ENCODE data around the gene MXRA8.
"Not testable (repeated sequence)": the region's sequence is repeated elsewhere in the genome, so short reads cannot be mapped to it uniquely, and the experiment has no call there.

MXRA8 gene, protein sequence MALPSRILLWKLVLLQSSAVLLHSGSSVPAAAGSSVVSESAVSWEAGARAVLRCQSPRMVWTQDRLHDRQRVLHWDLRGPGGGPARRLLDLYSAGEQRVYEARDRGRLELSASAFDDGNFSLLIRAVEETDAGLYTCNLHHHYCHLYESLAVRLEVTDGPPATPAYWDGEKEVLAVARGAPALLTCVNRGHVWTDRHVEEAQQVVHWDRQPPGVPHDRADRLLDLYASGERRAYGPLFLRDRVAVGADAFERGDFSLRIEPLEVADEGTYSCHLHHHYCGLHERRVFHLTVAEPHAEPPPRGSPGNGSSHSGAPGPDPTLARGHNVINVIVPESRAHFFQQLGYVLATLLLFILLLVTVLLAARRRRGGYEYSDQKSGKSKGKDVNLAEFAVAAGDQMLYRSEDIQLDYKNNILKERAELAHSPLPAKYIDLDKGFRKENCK

GRCh38 chr1:1358433-1359271 lies at the start of gene MXRA8:
Gene MXRA8, minus strand, starts transcription at chr1:1358555. Its CDS starts 51 bp downstream, at chr1:1358504.
- no peak for DNase-seq (ENCODE audit: low spot score)

GRCh38 chr1:1407636-1408318 lies 49.4 kb upstream of the MXRA8 start:
- no peak for DNase-seq (ENCODE audit: low spot score)

GRCh38 chr1:1406821-1407635 lies 48.7 kb upstream of the MXRA8 start, which contains the start of gene MRPL20:
Gene MRPL20, minus strand, starts transcription at chr1:1407293. Its CDS starts 76 bp downstream, at chr1:1407217.
- DNase-seq (ENCODE audit: low spot score) = peak; percentile 95

- DNase-seq (ENCODE audit: low spot score) = peak; percentile 37
Observed at GRCh38 chr1:1406101-1406820, 47.9 kb upstream of the MXRA8 start.

DNA sequence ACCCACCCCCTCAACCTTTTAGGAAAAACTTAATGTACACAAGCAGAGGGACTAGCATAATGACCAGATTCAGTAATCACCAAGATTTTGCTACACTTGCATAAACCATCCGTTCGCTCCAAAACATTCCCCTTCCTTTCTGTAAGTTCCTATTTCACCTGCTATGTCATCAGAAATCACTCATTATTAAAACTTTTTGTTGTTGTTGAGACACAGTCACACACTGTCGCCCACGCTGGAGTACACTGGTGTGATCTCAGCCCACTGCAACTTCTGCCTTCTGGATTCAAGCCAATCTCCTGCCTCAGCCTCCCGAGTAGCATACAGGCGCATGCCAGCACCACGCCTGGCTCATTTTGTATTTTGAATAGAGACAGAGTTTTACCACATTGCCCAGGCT lies 45.3 kb upstream of the MXRA8 start:
- no peak for DNase-seq (ENCODE audit: low spot score)

GRCh38 chr1:1402901-1403392 lies 44.6 kb upstream of the MXRA8 start:
- not testable (repeated sequence) for DNase-seq (ENCODE audit: low spot score)

- peak; percentile 52 for DNase-seq (ENCODE audit: low spot score)
Observed at GRCh38 chr1:1402072-1402900, 43.9 kb upstream of the MXRA8 start.

GRCh38 chr1:1401457-1402010 lies 43.2 kb upstream of the MXRA8 start:
- DNase-seq (ENCODE audit: low spot score) = no peak

DNA sequence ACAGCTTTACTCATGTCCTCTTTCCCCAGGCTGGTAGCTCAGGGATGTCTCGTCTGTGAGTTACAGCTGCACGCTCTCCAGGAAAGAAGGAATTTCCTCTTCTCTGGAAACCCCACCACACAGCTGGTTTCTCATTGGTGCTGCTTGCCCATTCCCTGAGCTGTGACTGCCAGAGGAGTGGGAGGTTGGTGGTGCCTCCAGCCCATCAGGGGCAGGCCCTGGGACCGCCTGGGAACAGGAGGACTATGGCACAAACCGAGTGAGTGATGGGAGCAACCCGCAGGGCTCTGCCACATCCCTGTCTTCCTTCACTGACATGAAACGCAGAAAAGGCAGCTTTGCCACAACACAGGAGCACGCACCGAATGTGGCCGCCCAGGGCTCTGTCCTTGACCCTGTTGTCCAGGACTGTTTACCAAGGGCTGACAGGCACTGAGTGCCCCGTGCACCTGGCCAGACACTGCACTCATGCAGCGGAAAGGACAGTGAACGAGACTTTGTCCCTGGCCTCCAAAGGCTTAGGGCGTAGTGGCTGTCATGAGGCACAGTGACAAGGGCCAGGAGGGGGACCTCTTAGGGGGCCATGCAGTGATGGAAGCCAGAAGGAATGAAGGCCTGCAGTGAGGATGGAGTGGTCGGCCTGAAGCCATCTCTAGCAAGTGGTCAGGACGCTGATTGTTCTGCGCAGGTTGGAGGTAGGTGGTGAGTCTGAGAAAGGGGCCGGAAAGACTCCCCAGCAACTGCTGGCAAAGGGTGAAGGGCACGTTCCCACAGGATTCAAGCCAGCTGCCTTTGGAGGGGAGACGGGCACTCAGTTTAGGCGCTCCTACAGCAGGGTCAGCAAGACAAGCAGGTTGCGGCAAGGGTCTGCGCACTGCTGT lies 42.5 kb upstream of the MXRA8 start:
- DNase-seq (ENCODE audit: low spot score) = no peak

- DNase-seq (ENCODE audit: low spot score) = peak; percentile 31
Observed at GRCh38 chr1:1399872-1400575, 41.7 kb upstream of the MXRA8 start.

DNA sequence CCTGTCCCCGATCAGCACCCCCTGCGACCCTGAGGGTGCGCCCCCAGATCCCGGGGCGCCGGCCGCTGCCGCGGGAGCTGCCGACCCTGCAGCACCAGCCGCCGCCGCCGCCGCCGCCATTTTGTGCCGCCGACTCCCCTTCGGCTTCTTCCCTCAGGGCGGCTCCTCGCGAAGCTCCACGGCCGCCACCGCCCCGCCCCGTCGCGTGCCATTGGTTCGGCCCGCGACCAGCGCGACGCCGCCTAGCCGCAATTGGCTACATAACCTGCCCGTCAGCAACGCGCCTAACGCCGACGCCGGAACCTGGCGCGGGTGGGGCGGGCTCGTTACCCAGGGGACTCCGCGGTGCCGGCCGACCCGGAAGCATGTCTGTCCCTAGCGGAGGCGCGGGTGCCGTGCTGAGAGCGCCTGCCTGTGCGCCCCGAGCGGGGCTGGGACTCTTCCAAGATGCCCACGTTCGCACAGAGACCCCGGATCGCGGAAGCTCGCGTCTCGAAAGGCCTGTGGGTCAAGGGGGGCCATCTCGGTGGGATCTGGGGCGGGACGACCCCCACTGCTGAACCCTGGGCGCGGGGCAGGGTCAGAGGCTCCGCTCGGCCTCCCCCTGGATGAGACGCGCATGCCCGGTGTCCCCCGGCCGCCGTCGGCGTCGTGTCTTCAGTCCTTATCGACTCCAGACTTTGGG lies 41.0 kb upstream of the MXRA8 start, which contains the start of gene CCNL2:
Gene CCNL2 (minus strand): TSS at position 149 of the 685 bp plus-strand sequence. CDS start 29 bp downstream, at position 120.
- peak; percentile 99 for DNase-seq (ENCODE audit: low spot score)

- no peak for DNase-seq (ENCODE audit: low spot score)
Observed at GRCh38 chr1:1398677-1399186, 40.4 kb upstream of the MXRA8 start.

- DNase-seq (ENCODE audit: low spot score) = peak; percentile 9
Observed at GRCh38 chr1:1397839-1398523, 39.6 kb upstream of the MXRA8 start.

GRCh38 chr1:1395166-1395565 lies 36.8 kb upstream of the MXRA8 start:
- DNase-seq (ENCODE audit: low spot score) = no peak

DNA sequence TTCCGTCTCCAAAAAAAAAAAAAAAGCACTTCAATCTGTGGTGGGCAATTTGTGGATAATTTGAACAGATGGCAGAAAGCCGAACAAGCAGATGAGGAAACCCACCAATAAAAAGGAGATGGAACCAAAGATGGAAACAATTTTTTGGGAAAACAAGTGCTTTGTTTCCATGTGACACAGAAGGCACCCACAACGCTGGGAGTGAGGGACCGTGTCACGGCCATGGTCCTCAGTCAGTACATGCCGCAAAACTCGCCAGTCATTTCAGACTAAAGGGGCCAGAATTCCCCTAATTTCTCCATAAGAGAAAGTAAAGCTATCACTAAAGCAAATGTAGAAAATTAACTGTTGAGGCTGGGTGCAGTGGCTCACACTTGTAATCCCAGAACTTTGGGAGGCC lies 35.8 kb upstream of the MXRA8 start:
- no peak for DNase-seq (ENCODE audit: low spot score)

DNA sequence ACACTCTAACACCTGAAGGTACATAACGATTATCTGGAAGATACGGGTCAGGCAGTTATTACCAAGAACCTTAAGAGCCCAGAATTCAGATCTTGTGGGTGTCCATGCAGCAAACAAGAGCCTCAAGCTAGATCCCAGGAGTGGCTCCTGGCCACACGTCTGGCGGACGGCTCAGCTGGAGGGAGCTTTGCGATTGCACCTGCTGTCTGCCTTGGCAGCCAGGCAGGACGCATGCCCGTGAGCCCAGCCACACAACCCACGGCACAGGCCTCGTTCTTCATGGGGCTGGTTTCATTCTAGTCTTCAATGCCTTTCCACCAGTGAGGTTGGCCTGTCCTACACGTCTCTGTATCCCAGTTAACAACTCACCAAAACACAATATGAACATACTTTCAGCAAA lies 35.1 kb upstream of the MXRA8 start:
- no peak for DNase-seq (ENCODE audit: low spot score)

Measured in D341Med (cell line).